KMS-11 (cell line): ENCODE results near the gene AVPR2.

Source experiments
- H2AFZ ChIP-seq: fragments of 200-600 bp; sonication (generic); 2 replicates; pipeline ENCODE4 v1.6.1; 2016; ENCODE audit warnings: antibody characterized with exemption, mixed run types, low read depth
- H3K27ac ChIP-seq: fragments of 200-600 bp; sonication (generic); 2 replicates; pipeline ENCODE4 v1.6.1; 2016; ENCODE audit warnings: mild to moderate bottlenecking, mixed run types
- H3K27me3 ChIP-seq: fragments of 200-600 bp; sonication (generic); 2 replicates; pipeline ENCODE4 v1.6.1; 2017; ENCODE audit warnings: mild to moderate bottlenecking, low read depth, mixed run types, moderate library complexity; ENCODE audit not compliant: insufficient read depth
- H3K36me3 ChIP-seq: fragments of 200-600 bp; sonication (generic); 2 replicates; pipeline ENCODE4 v1.6.1; 2017; ENCODE audit warnings: mild to moderate bottlenecking, mixed run types; ENCODE audit not compliant: insufficient read depth
- H3K4me1 ChIP-seq: fragments of 200-600 bp; sonication (generic); 2 replicates; pipeline ENCODE4 v1.6.1; 2016; ENCODE audit warnings: mild to moderate bottlenecking, low read depth, mixed run types; ENCODE audit not compliant: poor library complexity, severe bottlenecking
- H3K4me2 ChIP-seq: fragments of 200-600 bp; sonication (generic); 2 replicates; pipeline ENCODE4 v1.7.0; 2016; ENCODE audit warnings: mild to moderate bottlenecking, mixed run types
- H3K4me3 ChIP-seq: fragments of 200-600 bp; sonication (generic); IDR thresholded peaks from 2 replicates; pipeline ENCODE4 v1.6.1; 2017; ENCODE audit warnings: low read depth, low read length, mixed read lengths; ENCODE audit not compliant: insufficient read depth
- H3K79me2 ChIP-seq: fragments of 200-600 bp; sonication (generic); 2 replicates; pipeline ENCODE4 v1.6.1; 2016; ENCODE audit warnings: low read depth, mixed run types; ENCODE audit not compliant: insufficient read depth
- H3K9ac ChIP-seq: fragments of 200-600 bp; sonication (generic); 2 replicates; pipeline ENCODE4 v1.6.1; 2016; ENCODE audit warnings: mild to moderate bottlenecking, mixed run types
- H4K20me1 ChIP-seq: fragments of 200-600 bp; sonication (generic); 2 replicates; pipeline ENCODE4 v1.6.1; 2016; ENCODE audit warnings: mild to moderate bottlenecking, mixed run types; ENCODE audit not compliant: insufficient read depth
- CTCF ChIP-seq: fragments of 200-600 bp; sonication (generic); conservative IDR thresholded peaks from 2 replicates; pipeline ENCODE4 v1.6.1; 2017; ENCODE audit warnings: low read depth, mild to moderate bottlenecking, antibody characterized with exemption, low read length, moderate library complexity, mixed read lengths

Gene AVPR2

GRCh38 chrX:153952373-153953026 lies 48.0 kb downstream of the AVPR2 start:
- Histone ChIP-seq H3K4me1 (no peaks in the 10 kb centered on the region), H4K20me1 (no peaks in the 10 kb centered on the region), H3K4me3 (no peak overlapping the region), H2AFZ (no peak overlapping the region), H3K27ac (no peak overlapping the region), H3K4me2 (no peak overlapping the region), H3K27me3 (no peaks in the 10 kb centered on the region), H3K36me3 (no peaks in the 10 kb centered on the region; the same call in 1 of the 2 replicates), H3K79me2 (no peaks in the 10 kb centered on the region), H3K9ac (no peak overlapping the region)
- TF ChIP-seq CTCF = no peak

- no peak overlapping the region for H3K4me3 ChIP-seq
- H3K27me3 ChIP-seq = no peaks in the 10 kb centered on the region
- H3K9ac ChIP-seq = no peak overlapping the region
- H3K4me1 ChIP-seq = no peaks in the 10 kb centered on the region
- no peak overlapping the region for H3K27ac ChIP-seq
- no peak overlapping the region for H3K4me2 ChIP-seq
- no peak overlapping the region for H2AFZ ChIP-seq
- H4K20me1 ChIP-seq = no peaks in the 10 kb centered on the region
- TF ChIP-seq CTCF = peak; percentile 82
- no peaks in the 10 kb centered on the region; the same call in 1 of the 2 replicates for H3K36me3 ChIP-seq
- H3K79me2 ChIP-seq = no peaks in the 10 kb centered on the region
Measured at GRCh38 chrX:153953342-153953830, 48.9 kb downstream of the AVPR2 start.

GRCh38 chrX:153953892-153954557 lies 49.6 kb downstream of the AVPR2 start:
- Histone ChIP-seq H4K20me1 (no peaks in the 10 kb centered on the region), H3K4me2 (no peak overlapping the region)
- no peak for TF ChIP-seq CTCF

GRCh38 chrX:153954558-153955227 lies 50.2 kb downstream of the AVPR2 start:
- no peak overlapping the region for H2AFZ ChIP-seq
- H3K9ac ChIP-seq = no peak overlapping the region
- H3K36me3 ChIP-seq = no peaks in the 10 kb centered on the region; the same call in 1 of the 2 replicates
- TF ChIP-seq CTCF = no peak
- H4K20me1 ChIP-seq = no peaks in the 10 kb centered on the region
- H3K79me2 ChIP-seq = no peaks in the 10 kb centered on the region
- H3K27me3 ChIP-seq = no peaks in the 10 kb centered on the region
- H3K27ac ChIP-seq = no peak overlapping the region
- no peaks in the 10 kb centered on the region for H3K4me1 ChIP-seq
- H3K4me3 ChIP-seq = no peak overlapping the region
- H3K4me2 ChIP-seq = no peak overlapping the region

More at GRCh38 chrX:153953892-153954557, 49.6 kb downstream of the AVPR2 start:
- Histone ChIP-seq H3K4me3 (no peak overlapping the region), H3K4me1 (no peaks in the 10 kb centered on the region), H3K36me3 (no peaks in the 10 kb centered on the region; the same call in 1 of the 2 replicates), H2AFZ (no peak overlapping the region), H3K27ac (no peak overlapping the region), H3K27me3 (no peaks in the 10 kb centered on the region), H3K9ac (no peak overlapping the region), H3K79me2 (no peaks in the 10 kb centered on the region)
